NCI-H2171 (cell line): ENCODE measurements around the gene ANKRD24.
A peak's percentile ranks its signal among the peaks of the same experiment; 100 is the strongest.
"Not testable (repeated sequence)": the region's sequence is repeated elsewhere in the genome, so short reads cannot be mapped to it uniquely, and the experiment has no call there.

Experiments used
- DNase-seq: peaks from one replicate; lab custom pipeline; 2025; lab: John Stamatoyannopoulos, UW

ANKRD24 gene

GRCh38 chr19:4173479-4174212, 8.8 kb upstream of the ANKRD24 start:
- no peak for DNase-seq

GRCh38 chr19:4174213-4174894, 8.1 kb upstream of the ANKRD24 start:
- DNase-seq: no peak

GRCh38 chr19:4174895-4175668, 7.4 kb upstream of the ANKRD24 start:
- no peak for DNase-seq

- DNase-seq: no peak
Measured at GRCh38 chr19:4175669-4175931, 6.9 kb upstream of the ANKRD24 start.

- no peak for DNase-seq
Measured at GRCh38 chr19:4177146-4177545, 5.3 kb upstream of the ANKRD24 start.

- DNase-seq: no peak
Measured at GRCh38 chr19:4178990-4179389, 3.5 kb upstream of the ANKRD24 start.

GRCh38 chr19:4181053-4181508, 1.4 kb upstream of the ANKRD24 start:
- no peak for DNase-seq

- DNase-seq: peak; percentile 88
Measured at GRCh38 chr19:4183967-4184717, 1.7 kb downstream of the ANKRD24 start.

- DNase-seq: no peak
Measured at GRCh38 chr19:4184718-4185352, 2.3 kb downstream of the ANKRD24 start.

GRCh38 chr19:4185413-4186086, 3.1 kb downstream of the ANKRD24 start:
- DNase-seq: no peak

- DNase-seq: peak; percentile 37
Measured at GRCh38 chr19:4186087-4186993, 3.9 kb downstream of the ANKRD24 start.

GRCh38 chr19:4187313-4188122, 5.0 kb downstream of the ANKRD24 start:
- no peak for DNase-seq

GRCh38 chr19:4189641-4190040, 7.2 kb downstream of the ANKRD24 start:
- DNase-seq: no peak

- not testable (repeated sequence) for DNase-seq
Measured at GRCh38 chr19:4192537-4192936, 10.0 kb downstream of the ANKRD24 start.

GRCh38 chr19:4194353-4194752, 11.9 kb downstream of the ANKRD24 start:
- DNase-seq: no peak

GRCh38 chr19:4196009-4196408, 13.5 kb downstream of the ANKRD24 start:
- no peak for DNase-seq

- DNase-seq: no peak
Measured at GRCh38 chr19:4196587-4197148, 14.2 kb downstream of the ANKRD24 start.

- no peak for DNase-seq
Measured at GRCh38 chr19:4197228-4197624, 14.7 kb downstream of the ANKRD24 start.
